ENCODE measurements around the gene MAMLD1. TPM values are rescaled to one million over a fixed set of nuclear protein-coding genes. Genes with fewer than 3 reads are reported as not detected.

MAMLD1 gene
- total RNA-seq, 1 donor from 2014 or later, result 2.6 TPM

DNA sequence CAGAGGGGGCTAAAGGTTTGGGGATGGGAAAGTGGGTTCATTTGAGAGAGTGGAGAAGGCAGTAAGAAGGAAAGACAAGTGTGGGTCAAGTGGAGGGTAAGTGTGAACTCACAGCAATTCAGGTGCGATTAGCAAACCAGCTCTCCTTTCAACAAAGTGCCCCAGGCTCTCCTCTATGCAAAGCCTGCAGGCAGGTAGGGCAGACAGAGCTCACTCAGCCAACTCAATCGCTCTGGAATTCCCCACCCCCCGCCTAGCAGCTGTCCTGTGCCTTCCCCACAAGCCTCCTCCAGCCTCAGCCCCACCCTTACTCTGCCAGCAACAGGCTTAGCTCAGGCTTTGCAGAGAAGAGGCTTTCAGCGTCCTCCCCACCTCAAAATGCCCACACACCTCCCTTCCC lies 14.8 kb upstream of the MAMLD1 start:
- intact Hi-C loops (cut with DNase I), result no loop called here

GRCh38 chrX:150352114-150352513 lies 11.0 kb upstream of the MAMLD1 start:
- intact Hi-C loops (cut with DNase I), result no loop called here
- no peak for DNase-seq (ENCODE audit: low spot score)

More for the DNA sequence above, 14.8 kb upstream of the MAMLD1 start:
- DNase-seq (ENCODE audit: low spot score), result no peak

GRCh38 chrX:150352581-150352980 lies 10.5 kb upstream of the MAMLD1 start:
- DNase-seq (ENCODE audit: low spot score), result no peak
- intact Hi-C loops (cut with DNase I), result no loop called here

DNA sequence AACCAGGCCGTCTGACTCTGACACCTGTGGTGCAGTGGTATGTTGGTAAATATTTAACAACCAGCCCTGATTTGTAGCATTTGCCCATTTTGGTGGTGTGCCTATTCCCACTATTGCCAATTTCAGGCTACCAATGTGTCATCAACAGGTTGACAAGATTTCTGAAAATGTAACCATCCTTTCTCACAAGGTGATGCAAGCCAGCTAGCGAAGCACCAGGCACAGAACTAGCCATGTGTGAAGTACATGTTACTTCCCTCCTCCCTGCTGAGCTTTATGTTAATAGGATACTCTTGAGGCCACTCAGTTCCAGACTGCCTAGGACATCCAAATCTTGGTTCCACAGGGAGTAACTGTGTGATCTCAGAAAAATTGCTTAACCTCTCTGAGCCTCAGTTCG lies 7.2 kb upstream of the MAMLD1 start:
- DNase-seq (ENCODE audit: low spot score), result peak; percentile 46
- intact Hi-C loops (cut with DNase I), result no loop called here

DNA sequence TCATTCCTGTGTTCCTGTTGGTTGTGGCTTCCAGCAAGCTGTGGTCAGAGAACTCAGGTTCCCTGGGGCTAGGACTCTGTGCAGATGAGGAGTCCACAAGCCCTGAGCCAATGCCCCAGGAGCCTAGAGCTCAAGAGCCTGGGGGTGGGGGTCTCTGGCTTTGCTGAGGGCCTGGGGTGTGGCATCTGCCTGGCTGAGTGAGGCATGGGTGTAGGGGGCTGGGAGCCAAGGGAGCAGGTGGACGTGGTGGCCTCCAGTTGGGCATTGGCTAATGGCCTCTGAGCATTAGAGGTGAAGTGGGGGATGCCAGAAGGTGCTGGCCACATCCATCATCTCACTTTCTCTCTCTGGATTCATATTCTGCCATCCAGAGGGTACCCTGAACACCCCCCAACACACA lies 5.3 kb upstream of the MAMLD1 start:
- no peak for DNase-seq (ENCODE audit: low spot score)
- intact Hi-C loops (cut with DNase I), result no loop called here

DNA sequence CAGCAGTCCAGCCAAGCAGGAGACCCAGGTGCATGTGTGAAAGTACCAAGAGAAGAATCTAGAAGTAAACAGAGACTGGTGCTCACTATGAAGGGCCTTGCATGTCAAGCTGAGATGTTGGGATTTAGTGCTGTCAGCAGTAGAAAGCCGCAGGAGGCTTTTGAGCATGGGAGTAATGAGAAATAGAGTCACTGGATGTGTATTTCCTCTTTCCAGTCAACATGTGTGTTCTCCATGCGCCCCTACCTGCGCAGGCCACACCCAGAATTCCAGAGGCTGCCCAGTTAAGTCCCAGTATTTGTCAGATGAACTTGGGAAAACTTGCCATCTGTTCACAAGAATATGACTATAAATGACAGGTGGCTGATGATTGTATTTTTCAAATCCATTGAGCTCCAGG lies 4.5 kb upstream of the MAMLD1 start:
- intact Hi-C loops (cut with DNase I), result no loop called here
- DNase-seq (ENCODE audit: low spot score), result peak; percentile 59

DNA sequence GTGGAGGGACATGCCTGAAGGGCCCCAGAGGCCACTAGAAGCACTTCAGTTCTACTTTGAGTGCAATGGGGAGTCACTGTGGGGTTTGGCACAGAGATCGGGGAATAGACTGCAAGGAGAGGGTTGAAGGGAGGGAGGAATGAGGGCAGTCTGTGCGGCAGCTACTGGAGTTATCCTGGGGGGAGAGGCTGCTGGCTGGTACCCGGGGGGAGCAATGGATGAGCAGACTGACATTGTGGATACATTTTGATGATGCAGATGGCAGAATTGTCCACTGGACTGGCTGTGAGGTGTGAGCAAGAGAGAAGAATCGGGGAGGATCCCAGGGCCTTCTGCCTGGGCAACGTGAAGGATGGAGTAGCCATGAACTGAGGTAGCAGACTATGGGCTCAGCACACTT lies 2.8 kb upstream of the MAMLD1 start:
- DNase-seq (ENCODE audit: low spot score), result peak; percentile 58
- intact Hi-C loops (cut with DNase I), result loop anchor here (5.0 to 10.0 kb wide), 4 partner anchors 158 to 398 kb away; no protein-coding TSS in a partner anchor

DNA sequence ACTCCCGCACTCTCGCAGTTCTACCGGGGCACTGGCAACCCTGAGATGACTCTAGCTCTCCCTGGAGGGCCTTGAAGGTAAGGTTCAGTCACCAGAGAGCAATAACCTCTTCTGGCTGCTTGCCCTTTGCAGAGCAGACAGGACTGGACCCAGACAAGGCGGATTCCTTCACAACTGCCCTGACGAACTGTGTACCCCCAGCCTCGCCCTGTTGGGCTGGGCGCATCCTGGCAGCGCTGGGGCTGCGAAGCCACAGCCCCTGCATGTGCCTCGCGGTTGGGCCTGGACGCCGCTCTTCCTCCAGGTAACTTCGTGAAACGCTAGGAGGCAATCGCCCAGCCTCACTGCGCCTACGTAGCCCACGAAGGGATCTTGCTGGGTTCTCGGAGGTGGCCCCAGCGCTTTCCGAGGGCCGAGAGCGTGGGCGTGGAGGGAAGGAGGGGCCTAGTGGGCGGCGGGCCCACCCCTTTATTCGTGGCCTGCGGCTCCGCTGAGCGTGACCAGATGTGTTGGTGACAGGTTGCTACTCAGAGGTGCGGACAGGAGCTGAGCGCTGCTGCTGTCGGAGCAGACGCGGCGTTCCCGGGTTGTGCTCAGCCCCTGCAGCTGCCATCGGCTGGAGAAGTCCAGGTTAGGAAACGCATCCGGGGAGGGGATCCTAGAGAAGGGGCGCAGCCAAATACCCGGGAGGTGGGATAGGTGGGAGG lies 1.9 kb upstream of the MAMLD1 start:
- intact Hi-C loops (cut with DNase I), result loop anchor here (5.0 to 10.0 kb wide), 4 partner anchors 159 to 399 kb away; no protein-coding TSS in a partner anchor

GRCh38 chrX:150361777-150362351 lies 1.3 kb upstream of the MAMLD1 start:
- intact Hi-C loops (cut with DNase I), result loop anchor here (5.0 to 10.0 kb wide), 4 partner anchors 160 to 400 kb away; no protein-coding TSS in a partner anchor
- no peak for DNase-seq (ENCODE audit: low spot score)

More for the DNA sequence above, 1.9 kb upstream of the MAMLD1 start:
- peak; percentile 71 for DNase-seq (ENCODE audit: low spot score)

DNA sequence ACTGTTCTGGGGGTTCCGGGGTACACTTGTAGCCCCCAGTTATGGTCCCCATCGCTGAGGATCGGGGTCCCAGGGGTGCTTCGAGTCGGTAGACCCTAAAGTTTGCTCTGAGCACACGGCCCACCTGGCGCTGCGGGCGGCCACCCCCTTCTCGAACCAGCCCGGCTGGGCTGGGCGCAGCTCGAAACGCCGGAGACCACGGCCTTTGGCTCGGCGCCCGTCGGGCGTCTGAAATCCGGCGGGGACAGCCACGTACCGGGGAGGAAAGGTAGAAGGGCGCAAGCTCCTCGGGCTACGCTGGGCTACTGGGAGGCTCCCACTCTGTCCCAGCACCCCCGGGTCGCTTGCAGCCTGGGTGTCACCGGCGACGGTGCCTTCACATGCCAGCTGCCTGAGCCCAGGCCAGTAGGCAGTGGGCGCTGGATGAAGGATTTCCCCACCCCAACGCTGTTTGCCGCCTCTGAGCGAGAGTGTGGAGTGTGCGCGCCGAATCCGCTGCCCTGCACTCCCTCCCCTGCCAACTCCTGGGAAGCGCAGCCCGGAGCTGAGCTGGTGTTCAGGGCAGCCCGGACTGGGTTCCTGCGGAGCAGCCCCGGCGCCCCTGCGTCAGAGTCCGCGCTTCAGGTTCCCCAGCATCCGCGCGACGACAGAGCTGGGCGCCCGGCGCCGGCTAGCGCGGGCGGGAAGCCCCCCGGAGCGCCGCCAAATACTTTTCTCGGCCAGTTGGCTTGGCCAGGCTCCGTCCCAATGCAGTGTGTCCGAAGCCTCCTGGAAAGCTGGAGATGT lies 637 bp downstream of the MAMLD1 start:
- no peak for DNase-seq (ENCODE audit: low spot score)
- intact Hi-C loops (cut with DNase I), result loop anchor here (5.0 to 10.0 kb wide), 4 partner anchors 161 to 401 kb away; no protein-coding TSS in a partner anchor

DNA sequence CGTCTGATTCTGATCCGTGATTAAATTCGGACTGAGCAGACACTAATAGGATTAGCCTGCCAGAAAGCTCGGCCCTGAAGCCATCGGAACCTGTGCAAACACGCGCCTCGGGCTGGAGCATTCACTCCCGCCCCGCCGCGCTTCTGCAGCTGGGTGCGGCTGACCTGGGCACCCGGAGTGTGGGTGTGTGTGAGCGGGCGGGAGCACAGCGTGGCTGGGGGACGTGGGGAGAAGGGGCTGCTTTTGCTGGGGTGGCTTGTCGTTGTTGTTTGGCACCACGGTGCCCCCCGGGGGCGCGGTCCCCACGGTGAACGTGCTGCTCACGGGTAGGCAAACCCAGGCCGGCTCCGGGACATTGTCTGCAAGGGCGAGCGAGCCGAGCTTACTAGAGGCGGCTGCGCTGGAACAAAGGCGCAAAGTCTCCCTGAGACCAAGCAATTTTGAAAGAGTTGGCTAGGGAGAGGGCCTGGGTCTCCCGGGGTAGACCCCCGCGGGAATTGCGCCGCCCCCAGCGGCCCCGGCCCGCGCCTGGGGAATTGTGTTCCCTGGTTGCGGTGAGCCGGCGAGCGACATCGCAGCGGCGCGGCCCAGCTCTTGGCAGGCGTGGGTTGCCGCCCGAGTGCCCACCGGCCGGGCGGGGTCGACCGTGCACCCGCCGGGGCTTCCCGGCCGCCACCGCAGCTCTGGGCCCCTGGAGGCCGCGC lies 1.4 kb downstream of the MAMLD1 start:
- intact Hi-C loops (cut with DNase I), result loop anchor here (5.0 to 10.0 kb wide), 4 partner anchors 162 to 402 kb away; no protein-coding TSS in a partner anchor

GRCh38 chrX:150365051-150365989 lies 2.2 kb downstream of the MAMLD1 start:
- intact Hi-C loops (cut with DNase I), result loop anchor here (10.0 kb wide), 2 partner anchors 179 to 209 kb away; no protein-coding TSS in a partner anchor
- DNase-seq (ENCODE audit: low spot score), result peak; percentile 87

More for the DNA sequence above, 1.4 kb downstream of the MAMLD1 start:
- DNase-seq (ENCODE audit: low spot score), result no peak

- intact Hi-C loops (cut with DNase I), result loop anchor here (10.0 kb wide), 2 partner anchors 179 to 209 kb away; no protein-coding TSS in a partner anchor
- no peak for DNase-seq (ENCODE audit: low spot score)
Observed at GRCh38 chrX:150365990-150366911, 3.1 kb downstream of the MAMLD1 start.

DNA sequence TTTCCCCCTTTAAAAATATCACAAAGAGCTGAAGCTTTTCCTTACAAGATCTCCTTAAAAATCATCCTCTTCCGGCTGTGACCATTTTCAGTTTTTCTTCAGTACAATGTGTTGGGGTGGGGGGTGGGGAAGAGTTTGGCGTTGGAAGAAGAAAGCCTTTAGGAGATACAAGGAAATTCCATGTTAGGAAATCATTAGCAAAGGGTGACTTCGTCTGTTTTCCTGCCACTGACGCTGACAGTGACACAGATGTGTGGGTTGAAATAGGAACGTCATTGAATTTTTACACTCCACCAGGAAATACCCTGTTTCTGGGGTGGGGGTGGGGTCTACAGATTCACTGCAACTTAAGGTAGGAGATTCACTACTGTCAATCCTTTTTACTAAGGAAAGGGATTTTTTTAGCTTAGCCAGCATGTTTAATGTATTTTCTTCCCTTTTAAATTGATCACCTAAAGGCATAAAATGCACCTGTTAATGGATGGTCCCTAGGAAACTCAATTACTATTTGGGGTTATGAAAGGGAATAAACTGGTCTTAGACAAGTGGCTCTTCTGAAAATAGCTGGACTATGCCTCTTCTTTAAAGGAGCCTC lies 3.9 kb downstream of the MAMLD1 start:
- no peak for DNase-seq (ENCODE audit: low spot score)
- intact Hi-C loops (cut with DNase I), result loop anchor here (10.0 kb wide), 2 partner anchors 178 to 208 kb away; no protein-coding TSS in a partner anchor

- DNase-seq (ENCODE audit: low spot score), result no peak
- intact Hi-C loops (cut with DNase I), result loop anchor here (10.0 kb wide), 1 partner anchor 114 kb away; no protein-coding TSS in a partner anchor
Observed at GRCh38 chrX:150370589-150371312, 7.6 kb downstream of the MAMLD1 start.

DNA sequence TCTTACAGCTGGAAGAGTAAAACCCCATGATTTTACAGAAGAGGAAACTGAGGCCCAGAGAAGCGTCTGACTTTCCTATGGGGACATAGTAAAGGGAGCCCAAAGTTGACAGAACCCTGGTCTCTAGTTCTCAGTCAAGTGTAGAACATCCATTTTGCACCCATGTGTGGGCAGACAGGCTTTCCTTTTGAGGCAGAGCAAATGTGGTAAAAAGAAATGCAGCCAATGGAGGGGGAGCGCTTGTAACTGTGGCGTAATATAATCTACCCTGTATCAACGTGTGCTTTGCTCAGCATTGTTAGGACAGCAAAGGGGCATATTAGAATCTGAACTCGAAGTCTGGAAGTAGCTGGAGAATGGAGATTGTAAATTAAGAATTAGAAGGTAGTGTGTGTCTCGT lies 8.8 kb downstream of the MAMLD1 start:
- intact Hi-C loops (cut with DNase I), result loop anchor here (10.0 kb wide), 1 partner anchor 113 kb away; no protein-coding TSS in a partner anchor

More for the DNA sequence above, 8.8 kb downstream of the MAMLD1 start:
- no peak for DNase-seq (ENCODE audit: low spot score)

Data from cardiac septum (tissue), 1 donor.